ENCODE measurements around the gene VKORC1L1.

The VKORC1L1 gene

GRCh38 chr7:65912237-65912636 is 39.4 kb downstream of the VKORC1L1 start:
- H3K36me3 ChIP-seq (replicated peaks; ENCODE audit: insufficient read depth, low read length) = no peaks in the 10 kb centered on the region
- no peak overlapping the region for H3K9ac ChIP-seq (ENCODE audit: low read length)
- no peaks in the 10 kb centered on the region for H4K20me1 ChIP-seq (ENCODE audit: insufficient read depth, low read length)
- TF ChIP-seq CTCF (IDR thresholded peaks at IDR 0.05; ENCODE audit: low read length) (no peak), EZH2 (optimal IDR thresholded peaks at IDR 0.05; ENCODE audit: low read depth, low read length) (no peak), EZH2phosphoT487 (IDR thresholded peaks at IDR 0.05; ENCODE audit: low read length) (no peak)
- no peaks in the 10 kb centered on the region for H3K9me3 ChIP-seq (replicated peaks; ENCODE audit: insufficient read depth, low read length)
- H3K9me2 ChIP-seq (replicated peaks; ENCODE audit: insufficient read depth, low read length) = no peaks in the 10 kb centered on the region
- H3K27me3 ChIP-seq (replicated peaks; ENCODE audit: insufficient read depth, low read length) = no peaks in the 10 kb centered on the region
- H3K27ac ChIP-seq (ENCODE audit: low read length) = no peak overlapping the region
- no peak overlapping the region for H3K4me3 ChIP-seq (ENCODE audit: low read length)
- no peaks in the 10 kb centered on the region for H3F3A ChIP-seq (ENCODE audit: insufficient read depth, low read length)
- DNase-seq = no peak
- 0 out of 2 replicates have a peak, but pooled peaks cover 2% of the 10 kb centered on the region for H3K4me1 ChIP-seq (ENCODE audit: low read length)
- H3K4me2 ChIP-seq (ENCODE audit: low read depth, low read length) = no peak overlapping the region
- no peak overlapping the region for H2AFZ ChIP-seq (ENCODE audit: low read length)
- peaks cover 69% of the 10 kb centered on the region for H3K79me2 ChIP-seq (ENCODE audit: low read length)

DNA sequence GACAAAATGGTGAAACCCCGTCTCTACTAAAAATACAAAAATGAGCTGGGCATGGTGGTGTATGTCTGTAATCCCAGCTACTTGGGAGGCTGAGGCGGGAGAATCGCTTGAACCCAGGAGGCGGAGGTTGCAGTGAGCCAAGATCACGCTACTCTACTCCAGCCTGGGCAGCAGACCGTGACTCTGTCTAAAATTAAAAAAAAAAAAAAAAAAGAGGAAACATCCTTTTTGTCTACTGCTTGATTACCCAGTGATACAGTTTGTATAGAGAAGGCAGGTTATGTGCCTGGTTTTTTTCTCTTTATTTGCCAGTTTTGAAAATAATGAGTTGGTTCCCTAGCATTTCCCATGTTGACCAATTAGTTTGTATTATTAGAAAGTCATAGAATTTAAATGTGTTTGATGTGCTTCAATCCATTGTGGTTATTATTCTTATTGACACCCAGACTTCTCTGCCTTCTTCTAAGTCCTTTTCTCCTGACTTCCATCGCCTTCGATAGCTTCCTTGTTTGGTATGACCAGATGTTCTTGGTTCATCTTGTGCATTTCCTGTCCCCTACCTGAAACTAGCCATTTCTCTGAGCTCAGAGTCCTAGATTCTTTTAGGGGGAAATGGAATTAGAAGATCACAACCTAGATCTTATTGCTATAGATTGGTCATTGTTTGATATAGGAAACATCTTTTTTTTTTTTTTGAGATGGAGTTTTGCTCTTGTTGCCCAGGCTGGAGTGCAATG is 43.2 kb downstream of the VKORC1L1 start:
- Histone ChIP-seq H3K27ac (ENCODE audit: low read length) (no peak overlapping the region), H3K4me1 (ENCODE audit: low read length) (0 out of 2 replicates have a peak, but pooled peaks cover 2% of the 10 kb centered on the region), H3K4me3 (ENCODE audit: low read length) (no peak overlapping the region), H3K36me3 (replicated peaks; ENCODE audit: insufficient read depth, low read length) (no peaks in the 10 kb centered on the region), H4K20me1 (ENCODE audit: insufficient read depth, low read length) (no peaks in the 10 kb centered on the region), H3K79me2 (ENCODE audit: low read length) (peaks cover 83% of the 10 kb centered on the region), H3K9me3 (replicated peaks; ENCODE audit: insufficient read depth, low read length) (no peaks in the 10 kb centered on the region), H3K27me3 (replicated peaks; ENCODE audit: insufficient read depth, low read length) (no peaks in the 10 kb centered on the region), H3F3A (ENCODE audit: insufficient read depth, low read length) (no peaks in the 10 kb centered on the region), H3K9me2 (replicated peaks; ENCODE audit: insufficient read depth, low read length) (no peaks in the 10 kb centered on the region), H3K9ac (ENCODE audit: low read length) (no peak overlapping the region), H2AFZ (ENCODE audit: low read length) (no peak overlapping the region), H3K4me2 (ENCODE audit: low read depth, low read length) (no peak overlapping the region)
- DNase-seq = no peak
- TF ChIP-seq EZH2 (optimal IDR thresholded peaks at IDR 0.05; ENCODE audit: low read depth, low read length) (no peak), CTCF (IDR thresholded peaks at IDR 0.05; ENCODE audit: low read length) (no peak), EZH2phosphoT487 (IDR thresholded peaks at IDR 0.05; ENCODE audit: low read length) (no peak)

GRCh38 chr7:65923316-65923715 is 50.4 kb downstream of the VKORC1L1 start:
- Histone ChIP-seq H3F3A (ENCODE audit: insufficient read depth, low read length) (no peaks in the 10 kb centered on the region), H3K4me2 (ENCODE audit: low read depth, low read length) (no peak overlapping the region), H3K27ac (ENCODE audit: low read length) (no peak overlapping the region), H3K27me3 (replicated peaks; ENCODE audit: insufficient read depth, low read length) (no peaks in the 10 kb centered on the region), H2AFZ (ENCODE audit: low read length) (no peak overlapping the region), H3K4me1 (ENCODE audit: low read length) (no peaks in the 10 kb centered on the region), H3K9me2 (replicated peaks; ENCODE audit: insufficient read depth, low read length) (no peaks in the 10 kb centered on the region), H3K36me3 (replicated peaks; ENCODE audit: insufficient read depth, low read length) (no peaks in the 10 kb centered on the region), H3K9ac (ENCODE audit: low read length) (no peak overlapping the region), H3K4me3 (ENCODE audit: low read length) (no peak overlapping the region), H3K9me3 (replicated peaks; ENCODE audit: insufficient read depth, low read length) (no peaks in the 10 kb centered on the region), H4K20me1 (ENCODE audit: insufficient read depth, low read length) (no peaks in the 10 kb centered on the region), H3K79me2 (ENCODE audit: low read length) (peaks cover 82% of the 10 kb centered on the region)
- DNase-seq = no peak
- TF ChIP-seq EZH2 (optimal IDR thresholded peaks at IDR 0.05; ENCODE audit: low read depth, low read length) = no peak

DNA sequence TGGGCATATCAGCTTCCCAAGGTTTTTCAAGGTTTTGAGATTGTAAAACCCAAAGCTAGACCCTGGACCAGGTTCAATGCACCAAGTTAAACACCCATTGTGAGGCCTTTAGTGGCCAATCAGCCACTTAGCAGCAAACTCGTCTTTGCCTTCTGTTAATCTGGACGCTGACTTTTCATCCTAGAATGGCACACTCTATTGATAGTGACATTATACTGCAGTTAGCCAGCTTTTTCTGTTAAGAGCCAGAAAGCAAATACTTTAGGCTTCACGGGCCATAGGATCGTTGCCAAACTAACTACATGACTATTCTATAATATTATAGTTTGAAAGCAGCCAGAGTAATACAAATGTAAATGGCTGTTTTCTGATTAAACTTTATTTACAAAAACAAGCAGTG is 51.3 kb downstream of the VKORC1L1 start:
- H3K36me3 ChIP-seq (replicated peaks; ENCODE audit: insufficient read depth, low read length) = no peaks in the 10 kb centered on the region
- no peak for DNase-seq
- no peaks in the 10 kb centered on the region for H4K20me1 ChIP-seq (ENCODE audit: insufficient read depth, low read length)
- TF ChIP-seq EZH2phosphoT487 (IDR thresholded peaks at IDR 0.05; ENCODE audit: low read length) (no peak), CTCF (IDR thresholded peaks at IDR 0.05; ENCODE audit: low read length) (no peak), EZH2 (optimal IDR thresholded peaks at IDR 0.05; ENCODE audit: low read depth, low read length) (no peak)
- no peaks in the 10 kb centered on the region for H3K9me2 ChIP-seq (replicated peaks; ENCODE audit: insufficient read depth, low read length)
- H3K9me3 ChIP-seq (replicated peaks; ENCODE audit: insufficient read depth, low read length) = no peaks in the 10 kb centered on the region
- no peaks in the 10 kb centered on the region for H3K27me3 ChIP-seq (replicated peaks; ENCODE audit: insufficient read depth, low read length)
- no peak overlapping the region for H3K4me2 ChIP-seq (ENCODE audit: low read depth, low read length)
- no peak overlapping the region for H3K9ac ChIP-seq (ENCODE audit: low read length)
- no peaks in the 10 kb centered on the region for H3F3A ChIP-seq (ENCODE audit: insufficient read depth, low read length)
- H3K4me1 ChIP-seq (ENCODE audit: low read length) = no peaks in the 10 kb centered on the region
- H3K27ac ChIP-seq (ENCODE audit: low read length) = no peak overlapping the region
- no peak overlapping the region for H2AFZ ChIP-seq (ENCODE audit: low read length)
- H3K4me3 ChIP-seq (ENCODE audit: low read length) = no peak overlapping the region
- peaks cover 85% of the 10 kb centered on the region for H3K79me2 ChIP-seq (ENCODE audit: low read length)

Data from MM.1S (cell line).